C1 segment of cervical spinal cord (tissue), 14 donors: ENCODE data around the gene NTRK3.

Source experiments
- DNase-seq, 14 donors: peaks; one replicate each; lab custom pipeline; 2025; lab: John Stamatoyannopoulos, UW

Gene NTRK3

DNA sequence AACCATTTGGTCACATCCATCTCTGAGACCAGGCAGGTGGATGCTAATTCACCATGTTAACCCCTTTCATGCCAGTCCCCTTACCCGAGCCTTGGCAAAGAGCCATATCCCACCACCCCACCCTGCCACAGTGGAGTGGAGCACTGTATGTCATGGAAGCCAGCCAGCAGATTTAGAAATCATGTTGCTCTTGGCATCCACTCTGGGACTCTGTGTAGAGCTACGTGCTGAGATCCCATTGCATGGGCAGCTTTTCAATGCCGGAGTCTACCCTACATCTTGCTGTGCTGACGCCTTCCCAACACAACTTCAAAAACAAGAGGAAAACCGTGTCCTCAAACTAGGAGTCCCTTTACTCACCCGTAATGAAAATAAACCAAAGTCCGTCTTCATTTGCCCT lies 131.0 kb downstream of the NTRK3 start:
- DNase-seq = no peak

DNA sequence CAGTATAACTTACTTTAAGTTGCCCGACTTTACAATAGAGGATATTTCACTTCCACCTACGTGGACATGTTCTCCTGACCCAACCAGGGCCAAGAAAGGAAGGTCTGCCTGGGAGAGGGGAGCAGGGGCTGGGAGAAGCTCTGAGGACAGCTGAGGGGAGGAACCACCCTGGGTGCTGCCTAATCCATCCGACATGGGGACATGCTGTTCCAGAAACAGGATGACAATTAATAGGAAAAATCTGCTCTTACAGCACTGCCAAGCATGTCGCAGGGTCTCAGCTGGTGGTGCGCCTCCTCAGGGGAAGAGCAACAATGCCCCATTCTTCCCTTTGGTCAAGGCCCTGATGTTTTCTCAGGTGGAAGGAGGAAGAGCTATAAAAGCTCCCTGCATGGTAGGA lies 132.3 kb downstream of the NTRK3 start:
- DNase-seq = peak in 1 of 14 donors; percentile 53

DNA sequence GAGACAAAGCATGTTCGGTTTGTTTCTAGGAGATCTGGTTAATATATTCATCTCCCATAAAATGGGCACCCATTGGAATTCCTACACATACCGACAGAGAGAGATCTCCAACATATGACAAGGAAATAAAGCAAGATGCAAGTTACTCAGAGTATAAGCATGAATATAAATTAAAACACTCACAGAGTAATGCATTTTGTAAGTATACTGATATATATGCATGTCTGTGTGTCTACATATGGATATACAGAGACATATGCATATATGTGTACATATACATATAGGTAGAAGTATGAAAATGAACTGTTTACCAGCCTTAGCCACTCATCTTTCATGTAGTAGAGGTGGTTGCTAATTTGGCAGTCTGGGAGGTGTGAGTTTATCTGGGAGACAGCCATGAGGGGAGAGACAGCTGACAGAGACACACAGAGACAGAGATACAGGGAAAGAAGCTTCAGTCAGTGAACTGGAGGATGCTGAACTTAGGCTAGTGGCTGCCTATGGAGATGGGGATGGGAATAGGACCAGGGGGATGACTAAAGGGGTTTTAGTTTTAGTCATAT lies 134.5 kb downstream of the NTRK3 start:
- DNase-seq = no peak

DNA sequence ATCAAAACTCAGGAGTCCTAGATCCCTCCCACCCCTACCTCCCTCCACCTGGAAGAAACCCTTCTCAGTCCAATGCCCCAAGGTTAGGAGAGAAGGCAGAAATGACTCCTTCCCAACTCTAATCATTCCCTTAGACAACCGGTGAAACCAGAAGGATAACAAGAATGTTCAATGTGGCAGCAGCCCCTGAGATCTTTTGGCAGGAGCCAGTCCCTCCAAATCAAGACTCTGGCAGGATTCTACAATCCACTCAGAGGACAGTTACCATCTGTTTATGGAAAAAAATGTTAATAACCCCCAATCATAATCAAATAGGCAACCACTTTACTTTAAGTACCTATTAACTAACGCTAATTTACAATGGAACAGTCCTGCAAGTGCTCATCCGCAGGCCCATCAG lies 136.5 kb downstream of the NTRK3 start:
- DNase-seq = peak in 1 of 14 donors; percentile 54

DNA sequence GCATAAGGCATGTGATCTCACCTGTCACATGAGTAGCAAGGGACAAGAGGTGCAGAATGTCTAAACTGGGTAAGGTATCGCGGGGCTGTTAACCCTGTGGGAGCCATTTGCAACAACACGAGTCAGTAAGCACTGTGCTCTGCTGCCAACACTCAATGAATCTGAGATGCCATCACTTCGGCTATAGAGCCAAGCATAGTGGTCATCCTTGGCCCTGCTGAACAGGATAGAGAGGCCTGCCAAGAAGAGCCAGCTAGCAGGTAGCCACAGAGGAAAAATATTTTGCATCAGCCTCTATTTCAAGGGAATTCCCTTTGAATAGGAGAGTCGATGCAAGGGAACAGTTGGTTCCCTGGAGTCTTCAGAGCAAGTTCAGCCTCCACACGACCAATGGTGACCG lies 137.8 kb downstream of the NTRK3 start:
- peak in 3 of 14 donors; percentile 8 to 83 (median 40) for DNase-seq

DNA sequence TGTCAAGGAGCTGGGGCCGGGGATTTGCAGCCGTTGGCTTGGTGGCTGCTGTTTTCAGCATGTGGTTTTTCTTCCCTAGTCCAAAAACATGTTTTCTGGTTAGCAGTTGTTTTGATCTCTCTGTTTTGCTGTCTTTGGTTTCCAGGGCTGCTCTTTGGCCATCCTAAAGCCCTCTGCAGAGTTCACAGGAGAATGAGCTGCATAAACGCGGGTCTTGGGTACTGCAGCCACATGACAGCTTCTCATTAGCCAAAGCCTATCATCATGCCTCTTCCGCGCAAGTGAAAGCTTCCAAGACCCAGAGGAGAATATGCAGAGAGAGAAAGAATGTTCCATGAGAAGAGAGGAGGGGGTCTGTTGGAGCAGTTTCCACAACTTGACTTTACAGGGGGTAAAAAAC lies 138.5 kb downstream of the NTRK3 start:
- peak in 6 of 14 donors; percentile 14 to 39 (median 26) for DNase-seq

DNA sequence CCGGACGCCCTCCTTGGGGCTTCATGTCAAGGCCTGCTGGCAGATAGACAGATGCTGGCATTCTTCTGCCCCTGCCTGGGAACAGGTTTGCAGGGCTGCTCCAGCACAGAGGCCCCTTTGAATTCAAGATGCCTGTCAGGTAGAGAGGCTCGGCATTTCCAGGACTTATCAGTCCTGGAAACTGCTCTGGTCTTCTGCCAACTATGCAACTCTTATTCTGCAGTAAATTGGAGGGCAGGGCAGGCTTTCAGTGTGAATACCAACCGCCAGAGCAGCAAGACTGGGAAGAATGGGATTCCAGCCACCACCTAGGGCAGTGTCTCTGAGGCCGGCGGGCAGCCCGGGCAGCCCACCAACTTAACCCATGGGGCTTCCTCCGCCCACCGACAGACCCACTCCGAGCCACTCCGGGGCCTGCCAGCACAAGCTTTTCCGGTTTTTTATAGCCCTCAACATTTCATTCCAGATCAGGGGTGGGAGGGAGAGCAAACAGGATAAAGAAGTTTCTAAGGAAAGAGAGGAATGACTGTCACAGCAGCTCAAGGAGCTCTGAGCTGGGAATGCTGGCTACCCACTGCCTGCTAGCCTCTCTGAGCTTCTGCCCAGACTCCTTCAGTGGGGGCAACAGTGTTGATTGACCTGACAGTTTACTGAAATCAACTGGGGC lies 140.9 kb downstream of the NTRK3 start:
- peak in 5 of 14 donors; percentile 19 to 72 (median 58) for DNase-seq

DNA sequence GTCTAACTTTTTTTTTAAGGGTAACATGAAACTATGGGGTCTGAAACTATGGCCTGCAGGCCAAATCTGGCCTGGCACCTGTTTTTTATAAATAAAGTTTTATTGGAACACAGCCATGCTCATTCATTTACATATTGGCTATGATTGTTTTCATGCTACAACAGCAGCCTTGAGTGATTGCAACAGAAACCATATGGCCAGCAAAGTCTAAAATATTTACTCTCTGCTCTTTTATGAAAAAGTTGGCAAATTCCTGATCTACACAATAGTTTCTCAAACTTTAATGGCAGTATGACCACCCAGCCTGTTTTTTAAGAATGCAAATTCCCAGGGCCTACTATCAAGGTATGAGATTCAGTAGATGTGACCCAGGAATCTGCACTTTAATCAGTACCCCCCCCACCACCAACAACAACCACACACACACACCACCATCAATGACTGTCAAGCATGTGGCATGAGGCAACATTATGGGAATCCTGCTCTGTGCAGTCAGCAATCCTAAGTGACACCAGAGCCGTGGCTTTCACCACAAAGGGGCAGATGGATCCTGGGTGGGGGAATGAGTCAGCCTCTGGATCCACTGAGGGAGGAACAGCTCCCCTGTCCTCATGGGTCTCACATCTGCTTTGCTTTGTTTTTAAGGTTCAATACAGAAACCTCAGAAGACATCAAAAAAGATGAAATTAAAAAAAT lies 142.8 kb downstream of the NTRK3 start:
- DNase-seq = peak in 1 of 14 donors; percentile 33

DNA sequence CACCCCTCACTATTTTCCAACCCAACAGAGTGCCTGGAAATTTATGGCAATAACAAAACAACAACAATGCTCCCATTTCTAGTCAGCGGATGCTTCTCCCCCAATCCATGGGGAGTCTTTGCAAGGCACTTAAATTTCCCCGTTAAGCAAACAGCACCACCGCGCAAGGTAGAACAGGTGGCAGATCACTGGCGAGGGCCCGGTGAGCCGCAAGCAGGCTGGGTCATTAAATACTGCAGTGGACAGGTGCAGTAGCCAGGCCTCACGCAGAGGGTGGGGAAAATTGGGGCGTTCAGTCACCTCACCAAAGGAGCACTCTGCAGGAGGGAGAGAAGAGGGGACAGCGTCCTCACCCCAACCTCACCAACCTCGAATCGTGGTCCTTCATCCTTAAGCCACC lies 147.5 kb downstream of the NTRK3 start:
- DNase-seq = peak in 1 of 14 donors; percentile 63

DNA sequence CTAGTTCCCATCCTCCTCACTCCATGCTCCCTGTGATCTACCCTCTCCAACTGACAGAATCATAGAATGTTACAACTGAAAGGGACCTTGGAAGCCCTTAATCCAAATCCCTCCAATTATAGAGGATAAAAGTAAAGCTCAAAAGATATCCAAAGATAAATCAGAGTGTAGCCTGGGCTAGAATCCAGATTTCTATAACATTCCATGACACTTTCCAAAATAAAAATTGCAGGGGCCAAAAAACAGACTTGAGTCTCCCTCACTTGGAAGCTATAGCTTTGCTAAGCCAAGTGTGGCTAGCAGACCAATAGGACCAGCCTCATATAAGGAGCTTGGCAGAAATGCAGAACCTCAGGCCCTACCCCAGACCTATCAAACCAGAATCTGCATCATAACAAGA lies 148.1 kb downstream of the NTRK3 start:
- no peak for DNase-seq

DNA sequence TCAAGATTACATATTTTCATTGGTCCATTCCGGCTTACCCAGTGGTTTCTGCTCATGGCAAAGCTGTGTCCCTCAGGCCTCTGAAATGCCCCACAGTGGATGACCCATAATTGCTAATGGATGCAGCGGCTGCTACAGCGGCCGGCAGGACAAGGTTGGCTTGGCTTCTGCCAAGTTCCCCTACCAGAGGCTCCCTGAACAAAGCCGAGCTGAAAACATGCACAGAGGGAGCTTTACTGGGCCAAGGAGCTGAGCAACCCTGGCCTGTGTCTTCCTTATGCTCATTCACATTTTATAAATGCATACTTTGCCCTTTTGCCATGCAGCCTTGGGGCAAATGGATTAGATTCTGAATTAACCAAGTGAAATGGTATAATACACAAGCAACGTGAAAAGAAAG lies 150.5 kb downstream of the NTRK3 start:
- DNase-seq = peak in 2 of 14 donors; percentile 18 to 49

DNA sequence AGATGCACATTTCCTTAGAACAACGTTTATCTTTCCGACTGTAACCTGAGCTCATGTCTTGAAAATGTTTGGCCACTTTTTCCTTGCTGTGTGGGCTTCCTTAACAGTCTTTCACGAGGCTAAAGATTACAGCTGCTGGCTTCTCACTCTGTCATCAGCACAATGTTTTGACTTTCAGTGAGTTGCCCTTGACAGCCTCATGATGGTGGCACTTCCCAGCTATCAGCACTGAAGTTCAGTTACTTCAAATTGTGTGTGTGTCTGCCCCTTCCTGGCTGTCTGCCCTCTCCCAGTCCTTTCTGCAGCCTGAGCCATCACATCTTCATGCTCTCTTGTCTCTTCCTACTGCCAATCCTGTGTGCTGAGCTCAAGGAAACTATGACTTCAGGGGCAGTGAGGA lies 152.2 kb downstream of the NTRK3 start:
- DNase-seq = no peak

DNA sequence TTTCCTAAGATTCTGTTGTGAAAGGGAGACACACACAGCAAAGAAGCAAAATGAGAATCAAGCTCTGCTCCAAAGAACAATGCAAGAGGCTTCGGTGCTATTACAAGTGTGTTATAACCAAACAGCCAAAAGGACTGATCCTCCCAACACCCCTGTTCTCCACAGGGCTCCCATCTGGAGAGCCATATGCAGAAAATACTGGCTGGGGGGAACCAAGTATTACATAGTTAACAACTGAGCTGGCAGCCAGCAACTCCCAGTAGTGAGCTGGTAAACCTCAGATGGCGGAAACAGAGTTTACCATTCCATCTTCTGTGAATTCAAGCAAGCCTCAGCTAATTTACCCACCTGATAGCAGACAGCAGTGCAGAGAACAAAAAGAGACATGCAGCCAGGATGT lies 156.4 kb downstream of the NTRK3 start:
- peak in 1 of 14 donors; percentile 5 for DNase-seq

DNA sequence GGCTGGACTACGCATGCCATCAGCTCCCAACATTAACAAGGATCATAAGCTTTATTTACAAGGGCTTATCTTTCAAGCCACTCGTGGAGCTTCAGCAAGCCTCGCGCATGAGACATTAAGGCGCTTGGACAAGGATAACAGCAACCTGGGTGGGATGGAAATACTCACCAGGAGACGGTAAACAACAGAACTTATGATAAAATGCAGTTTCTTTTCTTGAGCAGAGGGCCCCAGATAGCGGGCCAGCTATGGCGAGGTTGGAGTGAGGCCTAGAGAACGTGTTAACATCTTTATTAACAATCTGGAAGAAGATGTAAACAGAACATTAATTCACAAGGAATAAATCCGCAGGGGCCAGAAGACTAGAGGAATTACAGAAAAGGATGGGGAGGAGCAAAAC lies 158.2 kb downstream of the NTRK3 start:
- no peak for DNase-seq

DNA sequence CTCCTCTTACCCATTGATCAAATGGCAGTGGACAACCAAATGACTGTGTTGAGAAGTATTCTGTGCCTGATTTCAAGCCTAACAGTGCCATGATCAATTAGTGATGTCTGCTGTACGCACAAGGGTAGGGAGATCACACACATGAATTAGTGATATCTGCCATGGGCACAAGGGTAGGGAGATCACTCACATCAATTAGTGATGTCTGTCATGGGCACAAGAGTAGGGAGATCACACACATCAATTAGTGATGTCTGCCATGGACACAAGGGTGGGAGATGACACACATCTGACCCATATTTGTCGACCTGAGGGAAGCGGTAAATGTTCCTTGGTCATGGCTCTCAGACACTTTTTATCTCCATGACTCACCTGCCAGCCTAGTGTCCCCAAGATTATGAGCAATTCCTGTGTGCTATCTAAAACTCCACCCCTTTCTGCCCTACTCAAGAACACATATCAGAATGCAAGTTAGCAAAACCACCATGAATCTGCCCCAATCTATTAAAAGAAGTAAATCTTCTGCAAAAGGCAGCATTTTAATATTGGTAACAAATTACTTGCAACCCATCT lies 165.0 kb downstream of the NTRK3 start:
- no peak for DNase-seq

DNA sequence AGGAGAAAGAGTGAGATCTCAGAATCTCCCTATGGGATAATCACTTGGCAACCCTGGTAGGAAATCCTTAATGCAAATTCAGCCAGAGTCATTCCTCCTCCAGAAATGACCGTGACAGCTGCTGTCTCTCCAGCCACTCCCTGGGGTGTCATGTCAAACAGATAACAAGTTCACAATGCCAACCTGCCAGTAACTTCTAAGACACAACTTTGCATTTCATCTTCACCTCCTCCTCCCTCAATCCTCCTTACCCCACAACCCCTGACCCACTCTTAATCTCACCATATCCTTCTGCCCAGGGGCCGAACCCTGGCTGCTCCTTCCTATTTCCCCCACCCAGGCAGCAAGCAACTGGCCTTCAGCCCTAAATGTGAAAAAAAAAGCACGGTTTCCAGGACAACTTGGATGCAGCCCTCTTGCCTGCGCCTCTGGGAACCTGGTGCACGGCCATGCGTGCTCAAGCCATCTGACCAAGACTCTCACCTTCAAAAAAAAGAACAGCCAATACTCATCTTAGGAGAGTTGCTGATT lies 166.0 kb downstream of the NTRK3 start:
- DNase-seq = peak in 5 of 14 donors; percentile 10 to 87 (median 28)

DNA sequence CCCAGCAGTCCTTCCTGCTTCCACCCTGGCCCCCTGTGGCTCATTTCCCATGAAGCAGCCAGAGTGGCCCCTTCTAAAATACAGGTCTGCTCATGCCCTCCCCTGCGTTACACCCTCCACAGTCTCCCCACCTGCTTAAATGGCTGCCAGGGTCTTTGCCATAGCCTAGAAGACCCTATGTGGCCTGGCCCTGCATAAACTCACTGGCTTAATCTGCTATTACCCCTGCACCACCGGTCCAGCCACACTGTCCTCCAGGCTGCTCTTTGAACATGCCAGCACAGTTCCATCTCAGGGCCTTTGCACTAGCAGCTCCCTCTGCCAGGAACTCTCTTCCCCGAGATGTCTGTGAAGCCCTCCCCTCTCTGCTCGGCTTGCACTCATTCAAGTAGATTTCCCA lies 166.8 kb downstream of the NTRK3 start:
- no peak for DNase-seq

DNA sequence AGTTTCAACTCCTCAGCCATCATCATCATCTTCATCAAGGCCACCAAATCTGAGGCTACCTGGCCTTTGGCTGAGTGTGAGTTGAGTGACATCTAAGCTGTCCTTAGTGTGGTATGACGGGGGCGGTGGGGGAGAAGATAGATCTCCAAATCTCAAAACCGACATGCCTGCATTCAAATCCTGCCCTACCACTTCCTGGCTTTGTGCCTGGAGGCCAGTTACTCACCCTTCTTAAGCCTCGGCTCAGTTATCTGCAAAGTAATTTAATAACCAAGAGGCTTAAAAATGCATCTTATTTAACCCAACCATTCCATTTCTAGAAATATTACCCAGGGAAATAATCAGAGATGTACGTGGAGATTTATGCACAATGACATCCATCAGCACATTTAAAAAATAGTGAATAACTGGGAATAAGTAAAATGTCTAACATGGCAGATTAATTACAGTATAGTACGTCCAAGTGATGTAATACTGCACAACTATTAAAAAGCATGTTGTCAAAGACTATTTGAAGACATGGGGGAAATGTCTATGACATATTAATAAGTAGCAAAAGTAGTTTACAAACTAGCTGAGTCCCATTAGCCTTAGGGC lies 167.4 kb downstream of the NTRK3 start:
- DNase-seq = no peak

DNA sequence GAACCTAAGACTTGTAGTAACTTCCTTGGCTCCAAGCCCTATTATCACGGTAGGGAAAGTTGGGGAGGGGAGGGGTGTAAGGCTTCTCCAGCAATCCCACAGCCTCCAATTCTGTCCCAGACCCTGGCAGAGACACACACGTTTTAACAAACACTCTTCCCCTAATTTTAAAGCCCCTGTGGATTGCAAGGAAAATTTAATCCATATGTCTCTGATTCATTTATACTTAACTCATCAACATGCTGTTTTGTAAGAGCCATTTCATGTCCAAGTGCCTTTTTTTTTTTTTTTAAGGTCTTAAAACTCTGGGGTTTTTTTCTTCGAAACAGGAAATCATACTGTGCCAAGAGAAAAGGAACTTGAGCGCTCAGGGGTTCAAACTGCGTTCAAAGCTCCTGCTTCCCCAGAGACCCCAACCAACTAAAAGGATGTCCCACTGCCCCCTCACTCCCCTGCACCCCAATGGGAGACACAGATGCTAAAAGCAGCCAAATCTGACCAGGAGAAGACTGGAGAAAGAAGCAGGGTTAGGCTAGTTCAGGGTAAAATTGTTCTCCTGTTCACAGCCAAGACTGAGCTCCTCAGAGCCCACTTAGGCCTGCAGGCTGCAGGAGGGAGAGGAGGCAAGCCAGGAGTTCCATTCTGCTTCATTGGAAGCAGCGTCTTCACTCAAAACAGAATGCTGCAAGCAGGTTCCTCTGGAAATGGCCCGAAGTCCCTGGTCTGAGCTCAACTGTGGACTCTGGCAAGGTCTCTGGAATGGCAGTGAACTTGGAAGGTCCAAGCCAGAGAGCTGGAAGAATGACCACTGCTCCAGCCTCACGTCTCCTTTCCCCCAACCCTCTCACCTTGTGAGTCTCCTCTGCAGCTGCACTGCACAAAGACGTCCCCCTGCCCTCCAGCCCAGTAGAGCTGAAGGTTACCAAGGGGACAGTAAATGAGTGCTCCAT lies 172.5 kb downstream of the NTRK3 start:
- DNase-seq = peak in 1 of 14 donors; percentile 26

DNA sequence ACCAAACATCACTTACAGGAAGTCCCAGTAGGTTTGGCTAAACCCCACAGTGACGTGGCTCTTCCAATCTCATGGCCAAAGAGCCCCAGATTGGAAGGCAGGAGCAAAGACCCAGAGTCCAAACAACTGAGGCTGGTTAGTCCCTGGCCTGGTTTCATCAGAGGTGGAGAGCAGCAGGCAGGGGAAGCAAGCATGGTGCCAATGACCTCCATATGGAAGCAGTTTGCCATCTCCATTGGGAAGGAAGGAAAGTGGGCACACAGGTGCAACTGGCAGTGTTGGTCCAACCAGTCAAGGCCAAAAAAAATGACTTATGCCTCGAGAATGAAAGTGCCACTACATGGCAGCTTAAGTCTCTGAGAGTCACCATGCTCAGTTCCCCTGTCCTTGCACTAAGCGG lies 175.9 kb downstream of the NTRK3 start:
- DNase-seq = peak in 1 of 14 donors; percentile 78
